GM21423 (cell line): Measurements from ENCODE around the gene SLC1A4.
"Not testable (repeated sequence)": the region's sequence is repeated elsewhere in the genome, so short reads cannot be mapped to it uniquely, and the experiment has no call there.

Experiments used
- ATAC-seq: cut with Tn5 transposase; IDR thresholded peaks from one replicate; pipeline ENCODE4 v1.9.1; 2021; ENCODE audit warnings: mild to moderate bottlenecking, moderate library complexity; ENCODE audit not compliant: unreplicated experiment

Gene SLC1A4

DNA sequence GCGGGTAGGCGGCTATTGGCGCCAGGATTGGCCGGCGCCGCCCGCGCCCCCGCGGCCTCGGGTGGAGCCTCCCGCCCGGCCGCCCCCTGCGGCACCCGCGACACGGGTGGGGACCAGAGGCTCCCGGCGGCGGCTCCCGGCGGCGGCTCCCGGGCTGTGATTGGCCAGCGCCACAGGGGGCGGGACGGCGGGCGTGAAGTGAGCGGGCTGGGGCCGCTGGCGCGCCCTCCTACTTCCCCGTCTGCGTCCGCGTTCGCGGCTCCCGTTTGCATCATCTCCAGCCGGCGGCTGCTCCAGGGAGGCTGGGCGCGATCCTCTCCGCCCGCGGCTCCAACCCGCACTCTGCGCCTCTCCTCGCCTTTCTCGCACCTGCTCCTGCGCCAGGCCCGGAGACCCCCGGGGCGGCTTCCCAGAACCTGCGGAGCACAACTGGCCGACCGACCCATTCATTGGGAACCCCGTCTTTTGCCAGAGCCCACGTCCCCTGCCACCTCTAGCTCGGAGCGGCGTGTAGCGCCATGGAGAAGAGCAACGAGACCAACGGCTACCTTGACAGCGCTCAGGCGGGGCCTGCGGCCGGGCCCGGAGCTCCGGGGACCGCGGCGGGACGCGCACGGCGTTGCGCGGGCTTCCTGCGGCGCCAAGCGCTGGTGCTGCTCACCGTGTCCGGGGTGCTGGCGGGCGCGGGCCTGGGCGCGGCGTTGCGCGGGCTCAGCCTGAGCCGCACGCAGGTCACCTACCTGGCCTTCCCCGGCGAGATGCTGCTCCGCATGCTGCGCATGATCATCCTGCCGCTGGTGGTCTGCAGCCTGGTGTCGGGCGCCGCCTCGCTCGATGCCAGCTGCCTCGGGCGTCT, at the start of gene SLC1A4:
SLC1A4 (plus strand) TSS at position 274 of the 856 bp plus-strand sequence; CDS start at position 519, 245 bp downstream.
- peak; percentile 65 for ATAC-seq

DNA sequence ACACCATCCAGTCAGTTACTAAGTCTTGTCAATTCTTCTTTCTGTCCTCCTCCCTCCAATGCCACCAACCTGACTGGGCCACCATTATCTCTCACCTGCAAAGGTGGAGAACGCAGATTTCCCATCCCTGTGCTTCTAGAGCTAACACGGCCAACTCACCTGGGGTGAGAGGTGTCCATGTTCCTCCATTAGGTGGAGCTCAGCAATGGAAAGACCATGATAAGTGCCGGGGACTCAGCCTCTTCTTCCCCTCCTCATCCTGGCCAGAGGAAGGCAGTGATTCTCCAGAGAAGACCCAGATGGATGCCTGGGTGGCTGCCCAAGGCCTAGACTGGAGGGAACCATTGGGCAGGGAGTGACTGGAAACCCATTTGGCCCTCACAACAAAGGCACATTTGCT, 48.1 kb upstream of the SLC1A4 start:
- ATAC-seq = no peak

DNA sequence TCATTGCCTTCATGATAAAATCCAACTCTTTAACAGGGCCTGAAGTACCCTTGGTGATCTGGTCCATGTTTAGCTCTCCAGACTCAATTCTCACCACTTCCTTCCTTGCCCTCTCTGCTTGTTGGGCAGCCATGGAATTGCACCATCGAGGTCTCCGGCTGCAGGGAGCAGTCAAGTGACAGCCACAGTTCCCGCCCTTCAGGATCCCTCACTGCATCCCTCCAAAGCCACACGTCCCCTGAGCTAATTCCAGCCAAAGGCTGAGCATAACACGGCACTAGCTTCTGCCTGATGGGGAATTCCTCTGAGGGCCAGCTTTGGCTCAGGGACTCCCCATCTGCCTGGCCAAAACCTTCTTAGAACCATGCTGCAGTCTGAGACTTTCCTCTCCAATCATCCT, 47.4 kb upstream of the SLC1A4 start:
- no peak for ATAC-seq

DNA sequence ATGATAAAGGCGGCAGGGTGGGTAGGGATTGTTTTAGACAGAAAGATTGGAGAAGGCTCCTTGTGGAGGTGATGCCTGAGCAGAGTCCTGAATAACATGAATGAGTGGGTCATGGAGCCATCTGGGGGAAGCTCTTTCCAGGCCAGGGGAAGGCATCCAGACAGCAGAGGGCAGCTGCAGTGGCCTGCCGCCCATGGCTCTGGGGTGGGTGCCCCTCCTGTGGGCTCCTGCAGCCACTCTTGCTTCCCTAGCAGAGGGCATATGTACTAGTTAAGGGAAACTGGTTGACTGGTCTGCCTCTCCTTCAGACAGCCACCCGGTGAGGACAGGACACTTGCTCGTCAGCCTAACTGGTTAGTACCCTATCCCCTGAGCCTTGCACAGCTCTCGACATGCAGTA, 46.5 kb upstream of the SLC1A4 start:
- ATAC-seq = no peak

DNA sequence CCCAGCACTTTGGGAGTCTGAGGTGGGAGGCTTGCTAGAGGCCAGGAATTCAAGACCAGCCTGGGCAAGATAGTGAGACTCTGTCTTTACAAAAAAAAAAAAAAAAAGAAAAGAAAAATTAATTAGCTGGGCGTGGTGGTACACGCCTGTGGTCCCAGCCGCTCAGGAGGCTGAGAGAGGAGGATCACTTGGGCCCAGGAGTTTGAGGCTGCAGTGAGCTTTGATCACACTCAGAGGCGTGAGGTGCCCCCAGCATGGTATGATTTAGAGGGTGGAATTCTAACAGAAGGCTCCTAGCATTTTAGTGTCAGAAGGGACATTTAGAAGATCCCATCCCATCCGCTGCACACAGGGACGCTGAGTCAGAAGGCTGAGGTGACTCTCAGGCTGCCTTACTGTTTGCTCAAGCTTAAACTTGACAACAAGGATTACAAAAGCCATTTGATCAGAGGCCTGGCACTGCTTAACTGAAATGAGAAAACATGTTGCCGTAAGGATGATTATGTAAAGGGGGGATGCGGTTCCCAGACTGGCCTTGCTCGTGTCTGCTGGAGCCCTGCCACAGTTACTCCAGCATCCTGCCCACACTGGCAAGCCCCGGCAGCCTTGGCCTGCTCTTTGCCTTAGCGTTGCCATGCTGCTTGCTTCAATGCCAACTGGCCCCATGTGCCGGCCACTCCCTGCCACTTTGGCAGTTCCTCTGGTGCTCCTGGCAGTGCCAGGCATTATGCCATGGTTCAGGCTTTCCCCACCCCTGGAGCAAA, 45.6 kb upstream of the SLC1A4 start:
- ATAC-seq = no peak

DNA sequence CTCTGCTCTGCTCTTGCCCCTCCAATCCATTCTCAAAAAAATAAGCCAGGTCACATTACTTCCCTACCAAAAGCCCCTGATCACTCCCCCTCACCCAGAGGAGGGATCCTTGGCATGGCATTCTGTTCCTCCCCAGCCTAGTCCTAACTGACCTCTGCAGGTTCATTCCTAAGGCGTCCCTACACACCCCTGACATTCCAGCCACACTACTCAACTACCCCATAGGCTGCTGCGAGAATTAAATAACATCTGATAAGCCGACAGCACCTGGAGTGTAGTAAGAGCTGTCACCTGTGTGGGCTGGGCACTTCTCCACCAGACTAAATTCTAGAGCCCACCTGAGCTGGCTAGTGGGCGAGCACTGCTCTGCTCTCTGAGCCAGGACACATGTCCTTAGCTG, 44.7 kb upstream of the SLC1A4 start:
- ATAC-seq = no peak

DNA sequence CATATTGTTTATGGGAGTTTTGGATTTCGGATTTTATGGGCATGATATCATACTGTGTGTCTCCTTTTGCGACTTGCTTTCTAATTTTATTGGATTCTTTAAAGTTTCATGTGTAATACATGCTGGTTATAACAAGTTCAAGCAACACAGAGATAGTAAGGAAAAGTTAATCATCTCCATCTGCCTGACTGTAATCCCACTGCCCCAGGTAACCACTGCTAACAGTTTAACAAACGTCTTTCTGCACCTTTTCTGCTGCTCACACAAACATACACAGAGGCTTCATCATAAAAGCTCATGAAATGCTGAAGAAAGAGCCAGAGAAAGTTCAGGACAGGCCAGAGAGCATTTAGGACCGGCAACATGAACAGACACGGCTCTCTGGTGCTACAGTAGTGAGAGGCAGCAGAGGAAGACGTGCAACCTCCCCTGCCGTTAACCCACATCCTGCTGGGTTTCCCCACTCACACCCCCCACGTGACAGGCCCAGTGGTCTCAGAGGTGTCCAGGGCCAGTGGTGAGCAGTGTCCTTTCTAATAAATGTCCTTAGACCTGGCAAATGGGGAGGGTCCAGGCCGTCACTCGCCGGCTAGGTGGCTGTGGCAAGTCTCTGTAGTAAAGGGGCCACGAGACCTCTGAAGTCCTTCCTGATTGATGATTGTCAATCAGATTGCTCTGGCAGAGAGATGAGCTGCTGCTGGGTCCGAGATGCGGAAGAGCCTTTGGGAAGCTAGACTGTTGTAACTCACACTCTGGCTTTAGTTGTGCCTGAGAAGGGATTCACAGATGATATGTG, 43.0 kb upstream of the SLC1A4 start:
- ATAC-seq = peak; percentile 89

DNA sequence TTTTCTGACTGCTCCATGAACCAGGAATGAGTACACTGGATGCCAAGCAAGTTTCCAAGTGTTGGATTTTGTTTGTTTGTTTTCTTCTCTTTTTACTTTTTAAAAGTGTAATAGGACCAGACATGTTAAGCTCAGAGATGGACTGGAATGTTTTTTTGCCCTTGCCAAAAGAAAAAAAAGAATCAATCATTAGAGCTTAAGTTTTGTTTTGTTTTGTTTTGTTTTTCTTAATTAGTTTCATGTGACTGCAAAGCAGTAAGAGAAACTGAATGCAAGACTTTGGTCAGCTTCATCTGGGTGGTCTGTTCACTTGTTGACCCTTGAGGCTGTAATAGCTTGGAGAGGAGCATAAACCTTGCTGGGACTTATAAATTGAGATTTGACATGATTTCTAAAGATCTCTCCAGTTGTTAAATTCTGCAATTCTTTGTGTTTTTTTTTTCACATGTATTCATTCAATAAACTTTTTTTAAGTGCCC, 42.4 kb upstream of the SLC1A4 start:
- no peak for ATAC-seq

DNA sequence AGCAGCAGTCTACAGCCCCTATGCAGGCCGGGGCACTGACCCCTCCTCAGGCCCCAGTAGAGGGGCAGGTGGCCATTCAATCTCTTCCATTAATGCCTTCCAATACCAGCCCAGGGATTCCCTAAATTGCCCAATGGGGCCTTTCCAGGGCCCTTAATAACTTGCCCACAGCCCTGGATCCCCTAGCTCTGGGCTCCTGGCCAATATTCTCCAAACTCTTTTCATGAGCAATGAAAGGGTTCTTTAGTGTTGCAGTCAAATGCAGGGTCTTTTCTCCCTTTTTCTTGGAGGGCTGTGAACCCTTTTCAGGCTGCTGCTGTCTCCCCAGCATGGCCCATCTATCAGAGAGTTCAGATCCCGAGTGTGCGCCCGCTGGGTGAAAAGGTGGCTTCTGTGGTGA, 41.3 kb upstream of the SLC1A4 start:
- ATAC-seq = no peak

DNA sequence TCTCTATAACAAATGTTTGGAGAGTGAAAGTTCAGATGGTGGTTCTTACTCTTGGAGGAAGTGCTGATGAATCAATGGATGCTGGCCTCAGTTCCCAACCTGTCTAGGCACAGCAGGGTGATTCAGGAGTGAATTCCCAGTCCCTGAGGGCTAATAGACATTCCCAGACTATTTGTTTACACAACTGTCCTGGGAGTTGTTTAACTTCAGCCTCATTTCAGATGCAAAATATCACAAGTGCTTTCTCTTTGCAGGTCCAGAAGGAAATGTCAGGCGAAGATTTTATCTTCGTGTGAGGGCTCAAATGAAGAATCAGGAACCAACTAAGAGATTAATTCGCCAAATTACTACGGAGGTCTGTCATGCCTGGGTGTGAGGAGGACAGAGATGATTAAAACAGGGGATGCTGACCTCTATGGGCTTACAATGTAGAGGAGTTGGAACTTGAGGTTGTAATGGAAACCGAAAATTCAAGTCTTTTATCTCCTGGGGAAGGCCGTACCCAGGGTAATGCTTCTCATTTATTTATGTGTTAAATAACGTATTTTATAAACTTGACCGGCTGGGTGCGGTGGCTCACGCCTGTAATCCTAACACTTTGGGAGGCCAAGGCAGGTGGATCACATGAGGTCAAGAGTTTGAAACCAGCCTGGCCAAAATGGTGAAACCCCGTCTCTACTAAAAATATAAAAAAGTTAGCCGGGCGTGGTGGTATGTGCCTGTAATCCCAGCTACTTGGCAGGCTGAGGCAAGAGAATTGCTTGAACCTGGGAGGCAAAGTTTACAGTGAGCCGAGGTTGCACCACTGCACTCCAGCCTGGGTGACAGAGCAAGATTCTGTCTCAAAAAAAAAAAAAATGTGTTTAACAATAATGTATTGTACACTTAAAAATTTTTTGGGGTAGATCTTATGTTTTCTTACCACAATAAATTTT, 38.7 kb upstream of the SLC1A4 start:
- ATAC-seq = no peak

DNA sequence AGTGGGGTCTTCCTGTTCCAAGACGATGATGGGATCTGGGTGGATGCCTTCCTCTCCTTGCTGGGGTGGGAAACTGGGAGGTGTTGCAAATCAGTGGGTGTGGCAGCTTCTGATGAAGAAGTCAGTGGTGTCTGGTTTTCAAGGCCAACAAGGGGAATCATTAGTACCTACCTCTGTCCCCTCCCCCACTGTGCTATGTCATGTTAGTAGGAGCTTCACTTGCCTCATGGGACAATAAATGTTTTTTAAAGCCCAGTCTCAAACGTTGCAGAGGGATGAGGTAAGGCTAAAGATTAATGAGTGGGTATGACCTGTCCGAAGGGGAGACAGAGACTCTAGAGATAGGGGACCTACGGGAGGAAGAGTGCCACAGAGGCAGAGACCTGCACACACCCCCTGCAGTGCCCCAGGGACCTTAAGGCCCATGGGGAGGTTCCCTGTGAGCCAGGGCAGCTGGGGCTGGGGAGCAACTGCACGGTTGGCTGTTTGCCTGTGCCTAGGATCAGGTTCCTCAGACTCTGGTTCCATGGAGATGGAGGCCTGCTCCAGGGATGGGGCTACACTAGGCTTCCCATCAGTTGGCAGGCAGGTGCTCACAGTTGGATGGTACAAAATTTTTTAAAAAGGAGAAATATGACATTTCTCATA, 37.8 kb upstream of the SLC1A4 start:
- ATAC-seq = no peak

DNA sequence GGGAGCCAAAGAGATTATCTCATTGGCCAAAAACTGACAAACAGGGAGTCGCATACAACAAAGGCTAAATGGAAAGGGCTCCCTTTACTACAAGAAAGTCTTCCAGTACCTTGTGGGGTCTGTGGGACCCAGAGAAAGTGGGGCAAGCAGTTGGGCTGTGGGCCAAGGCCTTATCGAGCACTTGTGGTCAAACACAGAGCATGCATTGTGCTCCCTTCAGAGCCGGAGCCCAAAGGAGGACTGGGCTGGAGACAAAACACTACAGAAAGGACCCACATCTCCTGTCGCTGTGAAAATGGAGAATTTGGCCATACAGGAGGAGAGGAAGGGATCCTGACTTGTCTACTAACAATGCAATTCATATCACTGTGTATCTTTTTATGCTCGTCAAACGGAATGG, 37.1 kb upstream of the SLC1A4 start:
- ATAC-seq = no peak

DNA sequence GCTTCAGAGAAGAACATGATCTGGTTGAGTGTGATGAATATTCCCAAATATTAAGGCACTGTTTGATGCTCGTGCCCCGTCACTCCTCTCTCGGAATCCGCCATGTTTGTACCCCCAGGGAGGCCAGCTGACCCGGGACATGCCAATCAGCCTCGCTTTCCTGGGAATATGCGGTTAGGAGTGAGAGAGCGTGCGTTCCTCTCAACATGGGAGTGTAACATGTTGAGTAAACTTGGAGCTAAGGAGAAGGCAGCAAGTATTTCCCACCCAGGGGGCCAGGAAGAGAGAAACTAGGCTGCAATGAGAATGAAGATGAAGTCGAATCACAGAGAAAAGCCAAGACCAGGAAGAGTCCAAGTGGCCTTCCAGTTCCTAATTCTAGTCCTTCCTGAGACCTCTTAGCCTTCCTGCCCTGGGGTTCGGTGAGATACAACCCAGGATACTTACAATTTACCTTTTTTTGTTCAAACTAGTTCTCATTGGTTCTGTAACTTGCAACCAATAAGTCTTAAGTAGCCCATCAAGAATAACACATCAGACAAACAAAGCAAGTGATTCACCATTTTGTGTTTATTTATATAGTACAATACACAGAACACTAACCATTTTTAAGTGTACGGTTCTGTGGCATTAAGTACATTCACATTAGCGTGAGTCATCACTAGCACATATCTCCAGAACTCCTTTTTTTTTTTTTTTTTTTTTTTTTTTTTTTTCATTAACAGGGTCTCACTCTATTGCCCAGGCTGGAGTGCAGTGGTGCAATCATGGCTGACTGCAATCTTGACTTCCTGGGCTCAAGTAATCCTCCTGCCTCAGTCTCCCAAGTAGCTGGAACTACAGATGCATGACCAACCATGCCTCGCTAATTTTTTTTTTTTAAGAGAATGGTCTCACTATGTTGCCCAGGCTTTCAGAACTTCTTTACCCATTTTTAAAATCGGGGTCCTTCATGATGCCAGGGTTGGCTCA, 36.4 kb upstream of the SLC1A4 start:
- ATAC-seq = no peak

DNA sequence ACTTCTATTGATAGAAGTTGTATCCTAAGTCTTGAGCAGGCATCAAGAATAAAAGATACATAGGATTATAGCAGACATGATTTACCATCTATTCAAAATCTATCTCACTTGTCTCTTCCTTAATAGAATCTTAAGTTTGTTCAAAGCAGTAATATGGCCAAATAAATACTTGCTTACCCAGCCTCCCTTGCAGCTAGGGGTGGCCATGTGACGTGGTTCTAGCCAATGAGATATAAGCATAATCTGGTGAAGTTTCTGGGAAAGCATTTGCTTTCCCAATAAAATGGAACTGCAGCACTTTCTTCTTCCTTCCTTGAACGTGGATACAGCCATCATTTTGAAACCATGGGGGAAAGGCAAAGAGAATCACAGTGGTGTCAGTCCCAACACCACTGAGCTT, 33.7 kb upstream of the SLC1A4 start:
- no peak for ATAC-seq

DNA sequence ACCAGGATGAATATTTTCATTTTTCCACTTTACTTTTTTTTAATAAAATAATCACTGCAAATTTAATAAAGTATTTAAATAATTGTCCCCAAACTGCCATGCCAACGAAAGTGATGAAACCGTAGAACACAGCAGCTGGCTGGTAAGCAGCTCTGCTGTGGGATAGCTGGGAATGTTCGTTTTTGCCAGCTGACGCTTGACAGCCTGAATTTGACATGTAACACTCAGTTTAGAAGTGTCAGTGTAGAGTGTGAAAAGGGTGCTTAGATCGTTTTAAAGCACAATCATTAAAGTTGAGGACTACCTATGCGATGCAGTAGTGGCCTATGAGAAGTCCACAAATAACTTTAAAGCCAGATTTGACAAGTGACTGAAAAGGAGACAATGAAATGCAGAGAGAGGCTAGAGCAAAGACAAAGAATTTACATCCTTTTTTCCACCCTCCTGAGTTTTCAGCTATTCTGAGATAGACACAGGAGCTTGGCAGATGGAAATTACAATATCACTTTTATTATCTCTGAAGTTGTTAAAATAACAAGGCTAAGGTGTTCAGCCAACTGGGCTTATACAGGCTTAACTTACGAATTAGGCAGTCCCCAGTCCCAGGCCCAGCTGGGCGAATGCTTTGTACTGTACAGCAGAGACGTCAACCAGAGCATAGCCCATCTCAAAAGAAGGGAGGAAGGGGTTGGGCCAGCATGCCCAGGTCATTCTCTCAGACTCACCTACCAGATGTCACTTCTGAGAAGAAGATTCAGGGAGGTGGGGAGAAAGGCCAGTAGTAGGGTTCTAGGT, 31.9 kb upstream of the SLC1A4 start:
- no peak for ATAC-seq

DNA sequence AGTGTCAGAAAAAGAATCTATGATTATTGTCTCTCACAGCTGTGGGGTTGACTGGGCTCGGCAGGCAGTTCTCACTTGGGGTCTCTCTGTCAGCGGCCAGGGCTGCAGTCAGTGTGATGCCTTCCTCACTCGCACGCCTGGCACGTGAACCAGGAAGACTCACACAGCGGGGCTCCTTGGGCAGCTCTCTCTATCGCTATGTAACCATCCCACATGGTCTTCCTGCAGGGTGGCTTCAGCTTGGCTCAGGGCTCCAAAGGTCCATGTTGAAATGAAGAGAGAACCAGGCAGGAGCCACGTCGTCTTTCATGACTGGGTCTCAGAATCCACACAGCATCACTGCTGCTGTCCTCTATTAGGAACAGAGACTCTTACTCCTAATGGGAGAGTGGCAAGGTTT, 30.6 kb upstream of the SLC1A4 start:
- no peak for ATAC-seq

DNA sequence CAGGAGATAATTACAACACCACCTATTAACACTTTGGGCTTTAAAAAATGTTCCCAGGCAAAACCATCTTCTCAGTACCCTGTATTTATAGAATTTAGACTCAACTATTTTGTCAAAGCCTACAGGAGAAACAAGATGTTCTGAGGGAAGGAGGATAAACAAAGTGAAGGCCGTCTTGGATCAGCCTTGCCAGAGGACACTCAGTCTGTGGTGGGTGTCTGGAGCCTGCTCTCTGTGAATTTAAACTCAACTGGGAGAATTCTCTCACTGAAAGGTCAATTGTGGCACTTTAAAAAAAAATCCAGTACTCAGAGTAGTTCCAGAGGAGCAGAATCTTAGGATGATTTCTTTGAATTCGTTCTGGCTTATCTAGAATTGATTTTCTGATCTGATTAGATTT, 28.4 kb upstream of the SLC1A4 start:
- no peak for ATAC-seq

DNA sequence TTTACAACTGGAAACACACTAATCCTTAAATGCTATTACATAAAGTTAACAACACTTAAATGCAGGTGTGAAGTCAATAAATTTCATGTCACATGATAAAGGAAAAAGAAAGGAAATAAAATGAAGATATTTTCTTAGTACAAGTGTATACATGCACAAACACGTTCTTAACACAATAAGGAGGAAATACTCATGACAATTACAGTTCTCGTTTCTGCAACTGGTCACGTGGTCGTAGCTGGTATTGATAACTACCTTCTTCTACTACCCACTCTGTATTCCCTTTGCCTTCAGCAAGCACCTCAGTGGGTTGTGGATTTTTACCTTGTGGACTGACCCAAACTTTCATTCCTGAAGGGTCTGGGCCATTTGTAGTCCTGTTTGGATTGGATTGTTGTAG, 26.1 kb upstream of the SLC1A4 start:
- ATAC-seq = not testable (repeated sequence)
